Activated CD4-positive, CD25-positive, alpha-beta regulatory T cell treated with anti-CD3 and anti-CD28 coated beads, Interleukin-2, amount 50 U/mL, for 24 hours (primary cell): ENCODE measurements around the gene UGT2B15.
"Not testable (repeated sequence)": the region's sequence is repeated elsewhere in the genome, so short reads cannot be mapped to it uniquely, and the experiment has no call there.

Experiments used
- ATAC-seq, 2 donors: fragments of 150-1000 bp; cut with Tn5 transposase; one replicate each; pipeline ENCODE4 v1.10.0; 2021; ENCODE audit warnings: mild to moderate bottlenecking in 1 of 2, moderate library complexity in 1 of 2

UGT2B15 gene

DNA sequence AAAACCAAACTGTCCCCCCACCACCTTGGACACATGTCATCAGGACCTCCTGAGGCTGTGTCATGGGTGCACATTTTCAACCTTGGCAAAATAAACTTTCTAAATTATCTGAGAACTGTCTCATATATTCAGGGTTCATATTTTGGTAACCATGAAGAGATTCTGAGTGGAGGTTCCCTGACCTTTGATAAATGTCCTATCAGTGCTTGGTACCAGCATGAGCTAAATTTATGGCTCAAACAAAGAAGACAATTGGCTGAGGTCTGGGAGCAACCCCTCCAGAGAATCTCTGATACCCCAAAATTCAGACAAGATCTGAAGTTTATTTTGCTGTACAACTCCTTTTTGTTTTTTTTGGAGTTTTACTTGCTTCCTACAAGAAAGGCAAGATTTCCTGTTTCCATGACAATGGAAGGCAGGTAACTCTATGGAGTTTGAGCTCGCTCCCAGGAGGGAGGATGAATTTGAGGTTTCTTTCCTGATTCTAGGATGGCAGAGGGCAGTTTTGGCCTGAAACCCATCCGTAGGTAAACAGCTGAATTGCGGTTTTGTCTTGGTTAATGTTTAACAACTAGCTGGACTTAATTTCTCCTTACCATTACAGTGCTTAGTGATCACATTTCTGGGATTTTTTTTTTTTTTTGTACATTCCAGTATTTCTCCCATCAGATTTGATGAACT is 14.5 kb downstream of the UGT2B15 start:
- no peak for ATAC-seq

- ATAC-seq = no peak
Observed at GRCh38 chr4:68654946-68655721, 15.3 kb downstream of the UGT2B15 start.

DNA sequence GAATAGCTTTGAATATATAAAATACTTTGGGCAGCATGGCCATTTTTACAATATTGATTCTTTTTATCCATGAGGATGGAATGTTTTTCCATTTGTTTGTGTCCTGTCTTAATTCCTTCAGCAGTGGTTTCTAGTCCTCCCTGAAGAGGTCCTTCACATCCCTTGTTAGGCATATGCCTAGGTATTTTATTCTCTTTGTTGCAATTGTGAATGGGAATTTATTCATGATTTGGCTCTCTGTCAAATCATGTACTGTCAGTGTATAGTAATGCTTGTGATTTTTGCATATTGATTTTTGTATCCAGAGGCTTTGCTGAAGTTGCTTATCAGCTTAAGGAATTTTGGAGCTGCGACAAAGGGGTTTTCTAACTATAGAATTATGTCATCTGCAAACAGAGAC is 18.5 kb downstream of the UGT2B15 start:
- no peak for ATAC-seq

DNA sequence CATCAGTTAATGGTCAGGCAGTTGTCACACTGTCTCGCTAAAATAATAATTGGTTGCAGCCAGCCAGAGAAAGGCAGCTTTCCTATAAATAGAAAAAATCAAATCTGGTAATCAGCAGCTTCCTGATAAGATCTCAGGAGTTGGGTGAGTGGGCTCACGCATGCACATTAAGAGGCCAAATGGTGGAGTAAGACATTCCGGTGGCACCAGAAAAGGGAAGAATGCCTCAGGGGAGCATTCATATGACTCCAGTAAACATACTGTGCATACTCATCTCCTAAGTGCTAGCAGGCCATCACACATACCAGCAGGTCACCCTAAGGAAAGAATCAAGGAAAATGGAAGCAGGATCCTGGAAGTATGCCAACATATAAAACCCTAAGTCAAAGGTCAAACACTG is 40.1 kb downstream of the UGT2B15 start:
- no peak for ATAC-seq

- ATAC-seq = not testable (repeated sequence)
Observed at GRCh38 chr4:68622731-68623130, 47.7 kb downstream of the UGT2B15 start.

DNA sequence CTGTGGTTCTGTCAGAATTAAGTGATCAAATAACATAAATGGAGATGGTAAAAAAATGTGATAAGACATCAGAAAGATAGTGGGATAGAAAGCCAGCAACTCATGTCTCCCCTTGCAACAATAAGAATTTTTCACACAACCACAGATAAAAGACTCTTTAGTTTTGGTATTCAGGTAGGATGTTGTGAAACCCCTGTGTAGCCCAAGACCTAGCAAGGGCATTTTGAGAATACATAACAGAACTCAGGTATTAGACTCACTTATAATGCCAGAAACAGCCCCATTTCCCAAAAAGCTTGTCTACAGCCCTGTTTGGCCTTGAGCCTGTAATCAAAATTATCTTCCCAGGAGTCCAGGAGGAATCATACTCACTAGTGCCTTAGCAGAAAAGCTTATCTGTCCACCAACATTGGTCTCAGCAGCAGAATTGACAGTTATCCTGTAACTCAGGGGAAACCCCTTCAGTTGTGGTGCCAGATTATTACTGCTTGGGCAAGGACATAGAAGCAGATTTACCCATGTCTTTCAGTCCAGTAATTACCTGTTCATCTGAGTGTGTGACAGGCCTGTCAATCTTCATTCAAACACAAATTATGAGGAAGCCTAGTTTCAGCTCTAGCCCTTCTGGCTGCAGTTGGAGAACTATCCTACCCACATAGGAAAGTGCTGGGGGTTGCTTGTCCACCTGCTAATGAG is 53.3 kb downstream of the UGT2B15 start:
- no peak for ATAC-seq

DNA sequence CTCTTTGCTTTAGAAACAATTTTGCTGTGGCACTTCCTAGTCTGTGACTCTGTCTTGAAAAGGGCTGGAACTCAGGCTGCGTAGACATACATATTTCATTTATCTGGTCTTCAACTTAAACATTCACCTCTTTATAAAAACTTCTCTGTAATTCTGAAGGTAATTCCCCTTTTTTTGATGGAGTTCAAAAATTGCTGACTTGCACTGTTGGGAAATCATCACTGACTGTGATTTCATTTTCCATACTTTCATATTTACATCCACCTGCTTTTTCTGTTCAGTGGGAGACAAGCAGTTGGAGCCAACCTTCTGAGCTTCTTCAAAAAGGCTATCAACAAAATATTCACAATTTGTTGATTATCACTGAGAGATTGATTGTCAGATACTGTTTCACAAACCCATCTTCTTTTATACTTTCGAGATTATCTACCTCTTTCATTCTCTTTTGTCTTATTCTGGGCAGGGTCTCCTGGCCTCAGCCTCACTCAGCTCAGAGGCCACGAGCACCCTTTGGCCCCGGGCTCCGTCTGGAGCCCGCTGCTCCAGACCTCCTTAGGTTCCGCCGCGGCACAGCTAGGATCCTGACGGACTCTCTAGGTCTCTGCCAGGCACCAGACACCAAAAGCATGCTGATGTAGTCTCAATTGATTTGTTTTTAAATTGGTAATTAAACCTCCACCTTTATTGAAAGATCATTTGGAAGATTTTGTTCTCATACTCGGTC is 54.6 kb downstream of the UGT2B15 start:
- no peak for ATAC-seq

DNA sequence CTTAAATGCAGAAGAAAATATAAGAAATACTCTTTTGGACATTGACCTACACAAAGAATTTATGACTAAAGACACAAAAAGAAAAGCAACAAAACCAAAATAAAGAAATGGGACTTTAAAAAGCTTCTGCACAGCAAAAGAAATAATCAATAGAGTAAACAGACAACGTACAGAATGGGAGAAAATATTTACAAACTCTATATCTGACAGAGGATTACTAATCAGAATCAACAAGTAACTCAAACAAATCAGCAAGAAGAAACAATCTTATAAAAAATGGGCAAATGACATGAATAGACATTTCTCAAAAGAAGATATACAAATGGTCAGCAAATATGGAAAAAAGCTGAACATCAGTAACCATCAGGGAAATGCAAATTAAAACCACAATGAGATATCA is 56.7 kb downstream of the UGT2B15 start:
- ATAC-seq = no peak

DNA sequence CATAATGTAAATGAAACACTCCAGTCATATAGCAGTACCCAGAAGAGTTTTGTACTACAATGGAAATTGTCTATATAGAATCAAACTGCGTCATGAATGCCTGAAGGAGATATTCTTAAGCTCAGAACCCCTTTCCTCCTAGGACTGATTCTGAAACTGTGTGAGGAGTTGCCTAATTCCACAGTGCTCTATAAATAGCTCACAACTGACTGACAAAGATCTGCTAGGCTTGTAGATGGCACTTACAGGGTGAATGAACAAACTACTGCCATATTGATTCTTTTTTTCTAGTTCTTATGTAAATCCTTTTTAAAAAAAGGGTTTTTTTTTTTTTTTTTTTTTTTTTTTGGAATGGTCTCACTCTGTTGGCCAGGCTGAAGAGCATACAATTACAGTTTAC is 64.2 kb downstream of the UGT2B15 start:
- no peak for ATAC-seq

DNA sequence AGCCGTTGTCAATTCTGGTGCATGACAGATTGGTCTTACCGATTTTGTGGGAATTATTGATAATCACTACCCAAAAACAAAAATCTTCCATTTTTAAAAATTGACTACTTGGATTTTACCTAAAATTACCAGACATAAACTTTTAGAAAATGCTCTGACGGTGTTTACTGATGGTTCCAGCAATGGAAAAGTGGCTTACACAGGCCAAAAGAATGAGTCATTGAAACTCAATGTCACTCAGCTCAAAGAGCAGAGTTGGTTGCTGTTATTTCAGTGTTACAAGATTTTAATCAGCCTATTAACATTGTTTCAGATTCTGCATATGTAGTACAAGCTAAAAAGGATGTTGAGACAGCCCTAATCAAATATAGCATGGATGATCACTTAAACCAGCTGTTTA is 71.3 kb downstream of the UGT2B15 start:
- no peak for ATAC-seq

DNA sequence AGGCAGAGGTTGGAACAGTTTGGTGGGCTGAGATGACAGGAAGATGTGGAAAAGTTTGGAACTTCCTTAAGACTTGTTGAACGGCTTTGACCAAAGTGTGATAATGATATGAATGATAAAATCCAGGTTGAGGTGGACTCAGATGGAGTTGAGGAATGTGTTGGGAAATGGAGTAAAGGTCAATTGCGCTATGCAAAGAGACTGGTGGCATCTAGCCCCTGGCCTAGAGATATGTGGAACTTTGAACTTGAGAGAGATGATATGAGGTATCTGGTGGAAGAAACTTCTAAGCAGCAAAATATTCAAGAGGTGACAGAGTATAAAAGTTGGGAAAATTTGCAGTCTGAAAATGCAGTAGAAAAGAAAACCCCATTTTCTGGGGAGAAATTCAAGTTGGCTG is 73.0 kb downstream of the UGT2B15 start:
- no peak for ATAC-seq
